ENCODE results near the gene HACE1. TPM values are rescaled to one million over a fixed set of nuclear protein-coding genes. Genes with fewer than 3 reads are reported as not detected.
"Not testable (repeated sequence)": the region's sequence is repeated elsewhere in the genome, so short reads cannot be mapped to it uniquely, and the experiment has no call there.

HACE1 gene
- total and polyA plus RNA-seq, 2 experiments from 2014 or later: 6.9 to 14.5 TPM

- H3K36me3 ChIP-seq (replicated peaks; ENCODE audit: insufficient read depth, low read depth): no peaks in the 10 kb centered on the region
- WGBS (ENCODE audit: low lambda C conversion rate, missing lambda C conversion rate): 100% methylated on average over 2 of the region's 2 CpGs
- no peaks in the 10 kb centered on the region for H3K9me3 ChIP-seq (ENCODE audit: low read depth)
- no peak overlapping the region for H3K4me3 ChIP-seq
- no peak overlapping the region for H2AFZ ChIP-seq
- no peak overlapping the region for H3K27ac ChIP-seq
- no peaks in the 10 kb centered on the region for H3K27me3 ChIP-seq
- no peaks in the 10 kb centered on the region for H3K79me2 ChIP-seq
- H4K20me1 ChIP-seq (ENCODE audit: insufficient read depth, poor library complexity, severe bottlenecking): no peaks in the 10 kb centered on the region
- no peak overlapping the region for H3K4me2 ChIP-seq
- no peaks in the 10 kb centered on the region for H3K4me1 ChIP-seq (ENCODE audit: insufficient read depth)
- DNase-seq (ENCODE audit: low spot score): no peak
- no peaks in the 10 kb centered on the region for H3K9me2 ChIP-seq (replicated peaks; ENCODE audit: insufficient read depth)
- TF ChIP-seq EZH2phosphoT487 (IDR thresholded peaks at IDR 0.05; ENCODE audit: low read depth, severe bottlenecking, unreplicated experiment): no peak
- TF ChIP-seq CTCF (IDR thresholded peaks at IDR 0.05; ENCODE audit: poor library complexity): no peak
- no peak for TF ChIP-seq EZH2 (IDR thresholded peaks at IDR 0.05; ENCODE audit: borderline replicate concordance)
These were observed 45.0 kb downstream of the HACE1 start for GRCh38 chr6:104814743-104815142.

- H3K79me2 ChIP-seq: no peaks in the 10 kb centered on the region
- H3K4me1 ChIP-seq (ENCODE audit: insufficient read depth): no peaks in the 10 kb centered on the region
- H3K9me2 ChIP-seq (replicated peaks; ENCODE audit: insufficient read depth): no peaks in the 10 kb centered on the region
- DNase-seq (ENCODE audit: low spot score): no peak
- no peak overlapping the region for H3K4me3 ChIP-seq
- WGBS (ENCODE audit: low lambda C conversion rate, missing lambda C conversion rate): 98% methylated on average over 2 of the region's 2 CpGs
- H3K9me3 ChIP-seq (ENCODE audit: low read depth): no peaks in the 10 kb centered on the region
- no peak overlapping the region for H2AFZ ChIP-seq
- TF ChIP-seq CTCF (IDR thresholded peaks at IDR 0.05; ENCODE audit: poor library complexity) (no peak), EZH2phosphoT487 (IDR thresholded peaks at IDR 0.05; ENCODE audit: low read depth, severe bottlenecking, unreplicated experiment) (no peak), EZH2 (IDR thresholded peaks at IDR 0.05; ENCODE audit: borderline replicate concordance) (no peak)
- H4K20me1 ChIP-seq (ENCODE audit: insufficient read depth, poor library complexity, severe bottlenecking): no peaks in the 10 kb centered on the region
- no peak overlapping the region for H3K27ac ChIP-seq
- no peaks in the 10 kb centered on the region for H3K36me3 ChIP-seq (replicated peaks; ENCODE audit: insufficient read depth, low read depth)
- no peak overlapping the region for H3K4me2 ChIP-seq
- no peaks in the 10 kb centered on the region for H3K27me3 ChIP-seq
These were observed 46.2 kb downstream of the HACE1 start for GRCh38 chr6:104813552-104813951.

GRCh38 chr6:104809116-104809515 lies 50.6 kb downstream of the HACE1 start:
- H3K27ac ChIP-seq: no peak overlapping the region
- H3K79me2 ChIP-seq: no peaks in the 10 kb centered on the region
- TF ChIP-seq EZH2 (IDR thresholded peaks at IDR 0.05; ENCODE audit: borderline replicate concordance) (no peak), CTCF (IDR thresholded peaks at IDR 0.05; ENCODE audit: poor library complexity) (no peak)
- DNase-seq (ENCODE audit: low spot score): no peak
- WGBS (ENCODE audit: low lambda C conversion rate, missing lambda C conversion rate): 100% methylated on average over 3 of the region's 3 CpGs
- no peaks in the 10 kb centered on the region for H4K20me1 ChIP-seq (ENCODE audit: insufficient read depth, poor library complexity, severe bottlenecking)
- H3K4me2 ChIP-seq: no peak overlapping the region
- H3K9me2 ChIP-seq (replicated peaks; ENCODE audit: insufficient read depth): no peaks in the 10 kb centered on the region
- no peaks in the 10 kb centered on the region for H3K4me1 ChIP-seq (ENCODE audit: insufficient read depth)
- no peaks in the 10 kb centered on the region for H3K36me3 ChIP-seq (replicated peaks; ENCODE audit: insufficient read depth, low read depth)
- H3K9me3 ChIP-seq (ENCODE audit: low read depth): no peaks in the 10 kb centered on the region
- no peaks in the 10 kb centered on the region for H3K27me3 ChIP-seq
- H3K4me3 ChIP-seq: no peak overlapping the region
- no peak overlapping the region for H2AFZ ChIP-seq

- 100% methylated on average over 4 of the region's 4 CpGs for WGBS (ENCODE audit: low lambda C conversion rate, missing lambda C conversion rate)
- H3K79me2 ChIP-seq; H3K4me3 ChIP-seq; H3K4me2 ChIP-seq; H3K9me3 ChIP-seq (ENCODE audit: low read depth); H3K9me2 ChIP-seq (replicated peaks; ENCODE audit: insufficient read depth); H3K27me3 ChIP-seq; H4K20me1 ChIP-seq (ENCODE audit: insufficient read depth, poor library complexity, severe bottlenecking); H3K4me1 ChIP-seq (ENCODE audit: insufficient read depth); DNase-seq (ENCODE audit: low spot score); H3K36me3 ChIP-seq (replicated peaks; ENCODE audit: insufficient read depth, low read depth); H3K27ac ChIP-seq; H2AFZ ChIP-seq: not testable (repeated sequence)
These were observed 54.4 kb downstream of the HACE1 start for GRCh38 chr6:104805335-104805734.
